Spleen (tissue), 11 donors: ENCODE measurements around the gene CNGA3. TPM values are rescaled to one million over a fixed set of nuclear protein-coding genes. Genes with fewer than 3 reads are reported as not detected.

Experiments
- DNase-seq: peaks from one replicate; pipeline ENCODE4 v3.0.0-alpha.2; 2020
- H3K27ac ChIP-seq, 8 donors: fragments of 200-600 bp; sonication (generic) in 7 of 8; 1 replicate in 4 of 8; 2 replicates in 4 of 8; pipeline versions ENCODE4 v1.5.0 to v1.8.0; 2016 to 2021; ENCODE audit warnings: inconsistent platforms in 4 of 8, mild to moderate bottlenecking in 4 of 8, moderate library complexity in 1 of 8
- H3K27me3 ChIP-seq, 7 donors: fragments of 200-600 bp; sonication (generic) in 6 of 7; replicated peaks in 1 of 7; 1 replicate in 4 of 7; 2 replicates in 3 of 7; pipeline versions ENCODE4 v1.5.0 to v1.8.0; 2016 to 2021; ENCODE audit warnings: inconsistent platforms in 3 of 7, mild to moderate bottlenecking in 1 of 7
- H3K36me3 ChIP-seq, 6 donors: fragments of 200-600 bp; sonication (generic) in 5 of 6; 1 replicate in 4 of 6; 2 replicates in 2 of 6; pipeline versions ENCODE4 v1.5.0 to v1.8.0; 2016 to 2021; ENCODE audit warnings: inconsistent platforms in 2 of 6
- H3K4me1 ChIP-seq, 6 donors: fragments of 200-600 bp; sonication (generic) in 5 of 6; 1 replicate in 3 of 6; 2 replicates in 3 of 6; pipeline versions ENCODE4 v1.5.0 to v1.8.0; 2016 to 2021; ENCODE audit warnings: inconsistent platforms in 3 of 6
- H3K4me3 ChIP-seq, 8 donors: fragments of 200-600 bp; sonication (generic) in 7 of 8; 1 replicate in 4 of 8; 2 replicates in 4 of 8; pipeline versions ENCODE4 v1.5.0 to v1.8.0; 2016 to 2021; ENCODE audit warnings: inconsistent platforms in 4 of 8, mild to moderate bottlenecking in 4 of 8, moderate library complexity in 2 of 8
- H3K9me3 ChIP-seq, 8 donors: fragments of 200-600 bp; sonication (generic) in 7 of 8; 1 replicate in 4 of 8; 2 replicates in 4 of 8; pipeline versions ENCODE4 v1.5.0 to v1.8.0; 2016 to 2021; ENCODE audit warnings: inconsistent platforms in 4 of 8
- CTCF ChIP-seq, 11 experiments: fragments of 200-600 bp in 7 of 11; fragments of 450-650 bp in 4 of 11; sonication (generic) in 4 of 11; IDR thresholded peaks in 8 of 11; conservative IDR thresholded peaks in 3 of 11; 1 replicate in 7 of 11; 2 replicates in 4 of 11; pipeline versions ENCODE4 v1.4.0 to v1.8.0; 2016 to 2021; ENCODE audit warnings: antibody characterized with exemption in 11 of 11, inconsistent platforms in 4 of 11, mild to moderate bottlenecking in 1 of 11
- POLR2A ChIP-seq, 3 donors: fragments of 450-650 bp; IDR thresholded peaks; one replicate each; pipeline ENCODE4 v1.5.1; 2017; ENCODE audit warnings: antibody characterized with exemption in 3 of 3, mild to moderate bottlenecking in 1 of 3
- POLR2AphosphoS5 ChIP-seq, 3 donors: sonication (generic); formaldehyde crosslinking; IDR thresholded peaks; one replicate each; pipeline ENCODE4 v1.5.1; 2017; ENCODE audit warnings: antibody characterized with exemption in 3 of 3
- WGBS, 5 donors: extraction: QIAGEN DNeasy Blood & Tissue Kit in 3 of 5; methylation state at CpG; one replicate each; pipeline versions ENCODE4 v1.1.5 to v1.1.7; 2013 to 2018; 5-methylcytosine and 5-hydroxymethylcytosine counted together
- intact Hi-C: fragments of 100-400 bp; cut with DNase I; formaldehyde crosslinking; loops from one replicate; pipeline ENCODE4 v1.15.0; 2023; ENCODE audit warnings: low total_unique reads
- polyA plus RNA-seq, 3 donors: library from polyadenylated mRNA; stranded (reverse); fragments of 200-250 nt; gene quantifications; one replicate each; pipeline ENCODE4 v1.2.1, GENCODE V29; 2013
- total RNA-seq, 7 donors: library from RNA; depleted of rRNA in 3 of 7; stranded (reverse); fragments of >200 nt in 3 of 7; fragmentation: NEBNext Ultra II Directional in 4 of 7; extraction: Animal tissue kit (Norgen Biotek cat#: 25700) in 4 of 7; gene quantifications; one replicate each; pipeline versions ENCODE4 v1.1.0 to v1.2.1, GENCODE V29; 2016 to 2021
- donor health status: healthy with polysubstance abuse.
- donor health status: DM: no; HTN: no; CAD: no; lungs with moderate emphysema.
- donor health status: DM: no; HTN: no; CAD: no.
- donor health status: Bipolar disorder and iron deficiency.
- donor health status: healthy.
- donor health status: DM: no; HTN: no; CAD: no.
- donor health status: DM: yes; HTN: yes; CAD: no.

CNGA3 gene
- total and polyA plus RNA-seq, 10 donors, result not detected

DNA sequence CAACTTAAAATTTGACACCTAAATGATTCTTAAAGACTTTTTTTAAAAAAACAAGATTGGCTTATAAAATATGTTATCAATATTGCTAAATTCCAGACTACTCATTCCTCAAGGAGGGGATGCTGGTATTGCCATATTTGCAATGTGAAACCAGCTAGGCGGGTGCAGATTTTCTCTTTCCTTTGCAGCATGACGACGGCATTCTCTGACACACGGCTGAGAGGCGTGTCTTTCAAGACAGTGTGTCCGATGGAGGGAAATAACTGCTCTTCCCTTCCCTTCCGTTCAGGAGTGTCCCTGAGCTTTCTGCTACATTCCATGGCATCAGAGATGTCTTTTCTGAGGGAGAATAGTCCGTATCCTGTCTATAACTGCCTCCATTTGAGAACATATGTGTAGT, 38.2 kb upstream of the CNGA3 start:
- no peaks in the 10 kb centered on the region for H3K9me3 ChIP-seq
- WGBS, 5 donors, result 52 to 78% (median 70%) methylated on average over 8 of the region's 8 CpGs
- no peak overlapping the region for H3K27ac ChIP-seq
- H3K4me3 ChIP-seq, result no peak overlapping the region
- intact Hi-C loops, result no loop called here
- H3K27me3 ChIP-seq, result peaks cover 0 to 72% (median 0%) of the 10 kb centered on the region in 7 donors
- H3K36me3 ChIP-seq, result no peaks in the 10 kb centered on the region
- no peak for DNase-seq
- H3K4me1 ChIP-seq, result no peaks in the 10 kb centered on the region
- TF ChIP-seq POLR2A (IDR thresholded peaks at IDR 0.05), result no peak
- TF ChIP-seq POLR2AphosphoS5 (IDR thresholded peaks at IDR 0.05), result no peak
- no peak for TF ChIP-seq CTCF (IDR thresholded peaks at IDR 0.05 in 8 of 11, conservative IDR thresholded peaks at IDR 0.05 in 3 of 11)

- WGBS, 5 donors, result 81 to 91% (median 85%) methylated on average over 4 of the region's 4 CpGs
- Histone ChIP-seq H3K36me3 (no peaks in the 10 kb centered on the region), H3K4me1 (no peaks in the 10 kb centered on the region), H3K27ac (no peak overlapping the region), H3K4me3 (no peak overlapping the region), H3K27me3 (peaks cover 0 to 71% (median 0%) of the 10 kb centered on the region in 7 donors), H3K9me3 (no peaks in the 10 kb centered on the region)
- no peak for DNase-seq
- intact Hi-C loops, result no loop called here
- TF ChIP-seq POLR2AphosphoS5 (IDR thresholded peaks at IDR 0.05) (no peak), CTCF (IDR thresholded peaks at IDR 0.05 in 8 of 11, conservative IDR thresholded peaks at IDR 0.05 in 3 of 11) (no peak), POLR2A (IDR thresholded peaks at IDR 0.05) (no peak)
These were observed 37.7 kb upstream of the CNGA3 start for GRCh38 chr2:98308532-98308931.

DNA sequence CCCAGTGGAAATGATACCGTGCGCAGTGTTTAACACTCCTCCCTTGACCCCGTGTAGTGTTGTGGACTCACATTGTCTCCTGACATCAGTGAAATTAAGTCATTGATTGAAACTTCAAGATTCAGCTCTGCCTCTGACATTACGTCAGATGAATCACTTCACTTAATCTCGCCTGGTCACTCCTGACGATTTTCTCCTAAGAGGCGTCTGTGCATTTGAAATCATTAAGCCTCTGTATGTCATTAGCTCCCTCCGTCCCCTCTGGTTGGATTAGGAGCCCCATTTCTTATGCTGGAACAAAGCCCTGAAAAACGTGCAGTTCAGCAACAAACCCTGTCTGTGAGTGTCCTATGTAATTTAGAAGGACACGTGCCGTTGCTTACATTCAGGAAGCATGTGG, 36.7 kb upstream of the CNGA3 start:
- peaks cover 0 to 71% (median 0%) of the 10 kb centered on the region in 7 donors for H3K27me3 ChIP-seq
- 72 to 88% (median 81%) methylated on average over 11 of the region's 11 CpGs for WGBS, 5 donors
- DNase-seq, result no peak
- no peaks in the 10 kb centered on the region for H3K9me3 ChIP-seq
- no peaks in the 10 kb centered on the region for H3K4me1 ChIP-seq
- intact Hi-C loops, result no loop called here
- TF ChIP-seq POLR2A (IDR thresholded peaks at IDR 0.05) (no peak), CTCF (IDR thresholded peaks at IDR 0.05 in 8 of 11, conservative IDR thresholded peaks at IDR 0.05 in 3 of 11) (no peak), POLR2AphosphoS5 (IDR thresholded peaks at IDR 0.05) (no peak)
- no peaks in the 10 kb centered on the region for H3K36me3 ChIP-seq
- no peak overlapping the region for H3K4me3 ChIP-seq
- no peak overlapping the region for H3K27ac ChIP-seq

- TF ChIP-seq POLR2AphosphoS5 (IDR thresholded peaks at IDR 0.05) (no peak), POLR2A (IDR thresholded peaks at IDR 0.05) (no peak), CTCF (IDR thresholded peaks at IDR 0.05 in 8 of 11, conservative IDR thresholded peaks at IDR 0.05 in 3 of 11) (no peak)
- DNase-seq, result no peak
- no peaks in the 10 kb centered on the region for H3K4me1 ChIP-seq
- peaks cover 0 to 68% (median 0%) of the 10 kb centered on the region in 7 donors for H3K27me3 ChIP-seq
- H3K36me3 ChIP-seq, result no peaks in the 10 kb centered on the region
- WGBS, 5 donors, result 55 to 82% (median 64%) methylated on average over 4 of the region's 4 CpGs
- no peak overlapping the region for H3K27ac ChIP-seq
- H3K4me3 ChIP-seq, result no peak overlapping the region
- no peaks in the 10 kb centered on the region for H3K9me3 ChIP-seq
- intact Hi-C loops, result no loop called here
These were observed 36.2 kb upstream of the CNGA3 start for GRCh38 chr2:98310010-98310409.
